KMS-11 (cell line): ENCODE results near the gene OR12D3.
"Not testable (repeated sequence)": the region's sequence is repeated elsewhere in the genome, so short reads cannot be mapped to it uniquely, and the experiment has no call there.

Source experiments
- H2AFZ ChIP-seq: fragments of 200-600 bp; sonication (generic); 2 replicates; pipeline ENCODE4 v1.6.1; 2016; ENCODE audit warnings: antibody characterized with exemption, mixed run types, low read depth
- H3K27ac ChIP-seq: fragments of 200-600 bp; sonication (generic); 2 replicates; pipeline ENCODE4 v1.6.1; 2016; ENCODE audit warnings: mild to moderate bottlenecking, mixed run types
- H3K27me3 ChIP-seq: fragments of 200-600 bp; sonication (generic); 2 replicates; pipeline ENCODE4 v1.6.1; 2017; ENCODE audit warnings: mild to moderate bottlenecking, low read depth, mixed run types, moderate library complexity; ENCODE audit not compliant: insufficient read depth
- H3K36me3 ChIP-seq: fragments of 200-600 bp; sonication (generic); 2 replicates; pipeline ENCODE4 v1.6.1; 2017; ENCODE audit warnings: mild to moderate bottlenecking, mixed run types; ENCODE audit not compliant: insufficient read depth
- H3K4me1 ChIP-seq: fragments of 200-600 bp; sonication (generic); 2 replicates; pipeline ENCODE4 v1.6.1; 2016; ENCODE audit warnings: mild to moderate bottlenecking, low read depth, mixed run types; ENCODE audit not compliant: poor library complexity, severe bottlenecking
- H3K4me2 ChIP-seq: fragments of 200-600 bp; sonication (generic); 2 replicates; pipeline ENCODE4 v1.7.0; 2016; ENCODE audit warnings: mild to moderate bottlenecking, mixed run types
- H3K4me3 ChIP-seq: fragments of 200-600 bp; sonication (generic); IDR thresholded peaks from 2 replicates; pipeline ENCODE4 v1.6.1; 2017; ENCODE audit warnings: low read depth, low read length, mixed read lengths; ENCODE audit not compliant: insufficient read depth
- H3K79me2 ChIP-seq: fragments of 200-600 bp; sonication (generic); 2 replicates; pipeline ENCODE4 v1.6.1; 2016; ENCODE audit warnings: low read depth, mixed run types; ENCODE audit not compliant: insufficient read depth
- H3K9ac ChIP-seq: fragments of 200-600 bp; sonication (generic); 2 replicates; pipeline ENCODE4 v1.6.1; 2016; ENCODE audit warnings: mild to moderate bottlenecking, mixed run types
- H4K20me1 ChIP-seq: fragments of 200-600 bp; sonication (generic); 2 replicates; pipeline ENCODE4 v1.6.1; 2016; ENCODE audit warnings: mild to moderate bottlenecking, mixed run types; ENCODE audit not compliant: insufficient read depth
- CTCF ChIP-seq: fragments of 200-600 bp; sonication (generic); conservative IDR thresholded peaks from 2 replicates; pipeline ENCODE4 v1.6.1; 2017; ENCODE audit warnings: low read depth, mild to moderate bottlenecking, antibody characterized with exemption, low read length, moderate library complexity, mixed read lengths

The OR12D3 gene

GRCh38 chr6:29376003-29376402 lies 912 bp upstream of the OR12D3 start:
- Histone ChIP-seq H3K9ac (no peak overlapping the region), H3K4me3 (no peak overlapping the region), H2AFZ (no peak overlapping the region), H3K4me2 (no peak overlapping the region), H3K79me2 (no peaks in the 10 kb centered on the region), H3K36me3 (no peaks in the 10 kb centered on the region), H3K4me1 (no peaks in the 10 kb centered on the region), H4K20me1 (no peaks in the 10 kb centered on the region), H3K27me3 (no peaks in the 10 kb centered on the region), H3K27ac (no peak overlapping the region)
- TF ChIP-seq CTCF, result 0 out of 2 replicates have a peak, but pooled peaks have one; percentile 20

DNA sequence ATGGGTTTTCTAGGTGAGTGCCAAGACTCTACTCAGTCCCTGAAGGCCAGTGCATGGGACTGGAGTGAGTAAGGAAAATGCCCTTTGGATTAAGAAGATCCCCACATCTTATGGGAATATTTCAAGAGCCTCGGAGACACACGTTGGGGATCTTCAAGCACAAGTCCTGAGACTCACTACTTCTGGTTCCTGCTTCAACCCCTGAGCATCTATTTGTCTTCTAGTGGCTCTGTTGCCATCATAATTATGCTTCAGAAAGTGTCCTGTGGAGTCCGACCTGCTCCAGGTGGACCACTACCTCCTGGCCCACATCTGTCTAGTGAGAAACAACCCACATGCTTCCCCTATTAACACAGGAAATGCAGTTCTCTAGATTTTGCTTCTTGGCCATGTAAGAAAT lies 6.3 kb downstream of the OR12D3 start, which contains the start of gene OR5V1:
TSS of gene OR5V1 (minus strand) at position 101 of the 400 bp plus-strand sequence. CDS start 12,670 bp downstream, outside the sequence.
- Histone ChIP-seq H3K27me3 (no peaks in the 10 kb centered on the region), H3K4me3 (no peak within 1 kb of the TSS), H3K4me2 (no peak within 1 kb of the TSS), H2AFZ (no peak within 1 kb of the TSS), H3K4me1 (no peaks in the 10 kb centered on the region), H3K9ac (no peak within 1 kb of the TSS), H4K20me1 (no peaks in the 10 kb centered on the region), H3K79me2 (no peaks in the 10 kb centered on the region), H3K27ac (no peak within 1 kb of the TSS), H3K36me3 (no peaks in the 10 kb centered on the region)
- TF ChIP-seq CTCF, result no peak

- H3K36me3 ChIP-seq, result no peaks in the 10 kb centered on the region
- TF ChIP-seq CTCF, result 0 out of 2 replicates have a peak, but pooled peaks have one; percentile 14
These were observed 19.5 kb downstream of the OR12D3 start for GRCh38 chr6:29355603-29356002.

GRCh38 chr6:29354980-29355379 lies 20.1 kb downstream of the OR12D3 start:
- TF ChIP-seq CTCF, result no peak
- no peaks in the 10 kb centered on the region for H3K36me3 ChIP-seq
- H3K79me2 ChIP-seq, result no peaks in the 10 kb centered on the region
- H3K27me3 ChIP-seq, result no peaks in the 10 kb centered on the region
- H3K4me2 ChIP-seq, result no peak overlapping the region
- no peak overlapping the region for H3K9ac ChIP-seq
- H3K4me1 ChIP-seq, result no peaks in the 10 kb centered on the region
- H4K20me1 ChIP-seq, result no peaks in the 10 kb centered on the region
- H3K27ac ChIP-seq, result no peak overlapping the region
- H2AFZ ChIP-seq, result no peak overlapping the region
- no peak overlapping the region for H3K4me3 ChIP-seq

More at GRCh38 chr6:29355603-29356002, 19.5 kb downstream of the OR12D3 start:
- H3K4me1 ChIP-seq, result no peaks in the 10 kb centered on the region
- no peaks in the 10 kb centered on the region for H3K79me2 ChIP-seq
- H3K27me3 ChIP-seq, result no peaks in the 10 kb centered on the region
- H2AFZ ChIP-seq, result no peak overlapping the region
- H3K4me3 ChIP-seq, result no peak overlapping the region
- H3K4me2 ChIP-seq, result no peak overlapping the region
- no peak overlapping the region for H3K27ac ChIP-seq
- H3K9ac ChIP-seq, result no peak overlapping the region
- H4K20me1 ChIP-seq, result no peaks in the 10 kb centered on the region

GRCh38 chr6:29349348-29349747 lies 25.7 kb downstream of the OR12D3 start:
- H2AFZ ChIP-seq, H3K36me3 ChIP-seq, H3K27ac ChIP-seq, H3K27me3 ChIP-seq, H3K4me1 ChIP-seq, H3K4me2 ChIP-seq, H4K20me1 ChIP-seq, H3K4me3 ChIP-seq, H3K79me2 ChIP-seq, H3K9ac ChIP-seq: not testable (repeated sequence)
